DMS53 treated with DMSO at 0.1 percent for 48 hours (cell line): ENCODE measurements around the gene WFDC12.

ENCODE experiments used
- DNase-seq: peaks from one replicate; lab custom pipeline; 2025; ENCODE audit not compliant: unreplicated experiment; lab: John Stamatoyannopoulos, UW

The WFDC12 gene

GRCh38 chr20:45092898-45093297 lies 31.4 kb downstream of the WFDC12 start:
- DNase-seq: no peak

- DNase-seq: no peak
Measured at GRCh38 chr20:45091366-45091765, 32.9 kb downstream of the WFDC12 start.

DNA sequence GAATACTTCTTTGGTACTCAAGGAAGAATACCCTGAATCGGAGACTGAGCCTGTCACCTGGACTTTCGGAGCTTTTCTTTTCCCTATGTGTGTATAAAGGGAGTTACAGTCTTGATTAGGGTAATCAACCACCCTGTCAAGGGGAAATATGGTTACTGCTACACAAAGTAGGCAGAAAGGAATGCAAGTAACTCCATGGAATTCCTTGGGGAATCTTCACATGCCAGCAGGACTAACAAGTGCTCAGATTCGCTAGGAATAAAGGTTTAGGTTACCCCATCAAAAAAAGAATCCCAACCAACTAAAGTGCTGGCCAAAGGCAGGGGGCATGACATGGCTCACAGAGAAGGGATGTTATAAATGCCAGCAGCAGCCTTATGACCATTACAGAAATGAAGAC lies 33.8 kb downstream of the WFDC12 start:
- no peak for DNase-seq

GRCh38 chr20:45088247-45088646 lies 36.0 kb downstream of the WFDC12 start:
- no peak for DNase-seq

GRCh38 chr20:45087814-45088213 lies 36.5 kb downstream of the WFDC12 start:
- DNase-seq: no peak

DNA sequence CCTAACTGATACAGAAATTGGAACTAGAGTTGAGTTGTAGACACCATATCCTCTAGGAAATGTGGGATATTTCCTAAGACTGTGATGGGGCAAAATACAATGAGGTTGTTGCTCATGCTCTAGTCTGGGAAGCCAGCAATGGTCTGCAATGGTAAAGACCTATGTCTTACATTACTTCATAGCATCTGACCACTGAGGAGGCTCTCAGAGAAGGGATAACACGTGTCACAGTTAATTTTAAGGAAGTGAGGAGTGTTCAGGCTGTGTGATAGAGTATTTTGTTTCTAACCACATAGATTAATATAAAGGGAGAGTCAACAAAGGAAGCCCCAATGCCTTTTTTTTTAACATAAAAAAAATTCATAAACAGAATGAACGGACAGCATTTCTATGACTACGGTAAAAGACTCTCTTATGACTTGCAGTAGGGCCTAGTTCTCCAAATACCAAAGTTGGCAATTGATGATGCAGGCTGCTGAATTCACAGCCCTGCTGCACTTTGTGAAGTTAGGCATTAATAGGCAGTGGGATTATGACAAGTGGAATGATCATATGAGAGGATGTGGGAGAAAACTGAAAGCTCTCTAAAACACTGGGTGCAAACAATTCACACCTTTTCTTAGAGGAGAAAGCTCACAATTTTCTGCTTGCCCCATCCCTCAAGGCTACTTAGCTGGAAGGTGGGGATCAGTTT lies 37.0 kb downstream of the WFDC12 start:
- no peak for DNase-seq

DNA sequence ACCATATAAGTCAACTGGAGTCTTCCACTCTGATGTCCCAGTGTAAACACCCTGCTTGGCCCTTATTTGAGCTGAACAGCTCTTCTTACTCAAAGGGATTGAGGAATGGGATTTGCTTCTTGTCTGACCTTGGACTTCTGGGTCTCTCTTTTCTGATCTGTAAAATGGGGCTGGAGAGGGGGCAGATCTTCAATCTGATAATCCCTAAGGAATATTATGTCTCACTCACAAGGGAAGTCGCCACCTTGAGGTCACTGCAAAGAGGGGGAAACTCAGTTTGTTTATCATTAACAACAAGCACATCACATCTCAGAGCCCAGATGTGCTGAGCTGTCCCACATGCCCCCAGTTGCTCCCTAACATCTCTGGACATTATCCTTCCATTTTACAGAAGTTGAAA lies 38.4 kb downstream of the WFDC12 start:
- no peak for DNase-seq

GRCh38 chr20:45085289-45085688 lies 39.0 kb downstream of the WFDC12 start:
- DNase-seq: no peak

- DNase-seq: no peak
Measured at GRCh38 chr20:45083127-45083526, 41.1 kb downstream of the WFDC12 start.

GRCh38 chr20:45082468-45082867 lies 41.8 kb downstream of the WFDC12 start:
- DNase-seq: no peak

DNA sequence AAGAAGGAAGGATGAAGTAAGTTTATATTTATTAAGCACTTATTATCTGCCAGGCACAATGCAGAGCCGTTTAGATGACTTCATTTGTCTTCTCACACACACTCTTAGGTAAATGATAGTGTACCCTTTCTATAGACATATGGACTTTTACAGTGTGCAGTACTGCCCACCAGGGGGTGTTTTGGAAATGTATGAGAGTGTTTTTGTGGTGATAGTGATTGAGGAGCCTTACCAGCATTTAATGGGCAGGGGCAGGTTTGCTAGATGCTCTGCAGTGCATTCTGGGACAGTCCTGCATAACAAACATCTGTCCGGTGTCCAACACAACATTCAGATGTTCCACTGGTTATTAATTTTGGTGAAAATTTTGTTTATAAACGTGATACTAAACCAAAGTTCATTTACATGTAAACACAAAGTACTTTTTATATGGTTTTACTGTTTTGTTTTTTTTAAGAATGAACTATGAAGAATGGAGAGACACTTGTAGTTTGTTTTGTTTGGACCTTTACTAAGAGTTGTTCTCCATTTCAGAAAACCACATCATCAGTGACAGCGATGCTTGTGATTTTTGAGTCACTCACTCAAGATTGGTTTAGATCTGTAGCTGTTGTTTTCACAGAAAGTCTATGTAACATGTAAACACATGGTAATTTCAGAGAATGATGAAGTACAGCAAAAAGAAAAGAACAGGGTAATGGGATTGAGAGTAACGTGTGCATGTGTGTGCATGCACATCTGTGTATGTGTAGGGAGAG lies 43.2 kb downstream of the WFDC12 start:
- DNase-seq: no peak

GRCh38 chr20:45077559-45077958 lies 46.7 kb downstream of the WFDC12 start:
- DNase-seq: no peak
